Esophagus muscularis mucosa (tissue), 4 donors: ENCODE data around the gene ZNF92. TPM values are rescaled to one million over a fixed set of nuclear protein-coding genes. Genes with fewer than 3 reads are reported as not detected.
"Not testable (repeated sequence)": the region's sequence is repeated elsewhere in the genome, so short reads cannot be mapped to it uniquely, and the experiment has no call there.

ENCODE experiments used
- DNase-seq: peaks from one replicate; pipeline ENCODE4 v3.0.0-alpha.2; 2017; ENCODE audit errors: extremely low spot score
- H3K27ac ChIP-seq, 4 donors: fragments of 200-600 bp; sonication (generic); replicated peaks in 1 of 4; 1 replicate in 3 of 4; 2 replicates in 1 of 4; pipeline ENCODE4 v1.5.1; 2016 to 2019; ENCODE audit warnings: mild to moderate bottlenecking in 1 of 4
- H3K27me3 ChIP-seq, 4 donors: fragments of 200-600 bp; sonication (generic); one replicate each; pipeline versions ENCODE4 v1.5.1 to v1.6.0; 2016 to 2019
- H3K36me3 ChIP-seq, 4 donors: fragments of 200-600 bp; sonication (generic); one replicate each; pipeline ENCODE4 v1.5.1; 2016 to 2019
- H3K4me1 ChIP-seq, 4 donors: fragments of 200-600 bp; sonication (generic); one replicate each; pipeline ENCODE4 v1.5.1; 2016 to 2019
- H3K4me3 ChIP-seq, 4 donors: fragments of 200-600 bp; sonication (generic); 1 replicate in 2 of 4; 2 replicates in 2 of 4; pipeline ENCODE4 v1.5.1; 2016 to 2019; ENCODE audit warnings: mild to moderate bottlenecking in 4 of 4, moderate library complexity in 1 of 4
- H3K9me3 ChIP-seq, 4 donors: fragments of 200-600 bp; sonication (generic); 1 replicate in 3 of 4; 2 replicates in 1 of 4; pipeline ENCODE4 v1.5.1; 2016 to 2019
- EP300 ChIP-seq: sonication (generic); formaldehyde crosslinking; IDR thresholded peaks from one replicate; pipeline ENCODE4 v1.6.1; 2017; ENCODE audit warnings: antibody characterized with exemption
- POLR2A ChIP-seq: fragments of 450-650 bp; IDR thresholded peaks from one replicate; pipeline ENCODE4 v1.6.1; 2017; ENCODE audit warnings: antibody characterized with exemption, moderate library complexity, mild to moderate bottlenecking, low read depth
- POLR2AphosphoS5 ChIP-seq, 2 donors: sonication (generic); formaldehyde crosslinking; IDR thresholded peaks; one replicate each; pipeline ENCODE4 v1.6.1; 2017; ENCODE audit warnings: antibody characterized with exemption in 2 of 2
- WGBS: methylation state at CpG from one replicate; pipeline ENCODE4 v1.1.5; 2018; 5-methylcytosine and 5-hydroxymethylcytosine counted together
- intact Hi-C: fragments of 100-400 bp; cut with DNase I; formaldehyde crosslinking; loops from one replicate; pipeline ENCODE4 v1.15.1; 2023
- total RNA-seq, 4 donors: library from RNA; depleted of rRNA; stranded (reverse); fragments of >200 nt; gene quantifications; one replicate each; pipeline versions ENCODE4 v1.1.0 to v1.2.1, GENCODE V29; 2016
- TF ChIP-seq, protein P1 (sequence below), 3 experiments: fragments of 200-600 bp in 2 of 3; fragments of 450-650 bp in 1 of 3; sonication (generic) in 2 of 3; IDR thresholded peaks; one replicate each; pipeline ENCODE4 v1.5.1; 2017 to 2019; ENCODE audit warnings: antibody characterized with exemption in 3 of 3, mild to moderate bottlenecking in 2 of 3, moderate library complexity in 1 of 3

Gene ZNF92
- total RNA-seq, 4 donors from 2014 or later = 3.2 to 5.1 (median 3.7) TPM

GRCh38 chr7:65342723-65343629 is 30.7 kb upstream of the ZNF92 start:
- Histone ChIP-seq H3K4me1 (no peaks in the 10 kb centered on the region), H3K9me3 (peaks cover 0 to 6% (median 3%) of the 10 kb centered on the region in 4 donors), H3K36me3 (no peaks in the 10 kb centered on the region), H3K27me3 (no peaks in the 10 kb centered on the region), H3K27ac (no peak overlapping the region), H3K4me3 (no peak overlapping the region)
- TF ChIP-seq POLR2AphosphoS5 (IDR thresholded peaks at IDR 0.05) (no peak), POLR2A (no peak), EP300 (no peak)
- TF ChIP-seq, protein P1, sequence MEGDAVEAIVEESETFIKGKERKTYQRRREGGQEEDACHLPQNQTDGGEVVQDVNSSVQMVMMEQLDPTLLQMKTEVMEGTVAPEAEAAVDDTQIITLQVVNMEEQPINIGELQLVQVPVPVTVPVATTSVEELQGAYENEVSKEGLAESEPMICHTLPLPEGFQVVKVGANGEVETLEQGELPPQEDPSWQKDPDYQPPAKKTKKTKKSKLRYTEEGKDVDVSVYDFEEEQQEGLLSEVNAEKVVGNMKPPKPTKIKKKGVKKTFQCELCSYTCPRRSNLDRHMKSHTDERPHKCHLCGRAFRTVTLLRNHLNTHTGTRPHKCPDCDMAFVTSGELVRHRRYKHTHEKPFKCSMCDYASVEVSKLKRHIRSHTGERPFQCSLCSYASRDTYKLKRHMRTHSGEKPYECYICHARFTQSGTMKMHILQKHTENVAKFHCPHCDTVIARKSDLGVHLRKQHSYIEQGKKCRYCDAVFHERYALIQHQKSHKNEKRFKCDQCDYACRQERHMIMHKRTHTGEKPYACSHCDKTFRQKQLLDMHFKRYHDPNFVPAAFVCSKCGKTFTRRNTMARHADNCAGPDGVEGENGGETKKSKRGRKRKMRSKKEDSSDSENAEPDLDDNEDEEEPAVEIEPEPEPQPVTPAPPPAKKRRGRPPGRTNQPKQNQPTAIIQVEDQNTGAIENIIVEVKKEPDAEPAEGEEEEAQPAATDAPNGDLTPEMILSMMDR (IDR thresholded peaks at IDR 0.05) = no peak
- WGBS = 84% methylated on average over 4 of the region's 4 CpGs
- no peak for DNase-seq
- intact Hi-C loops = no loop called here

- H3K4me3 ChIP-seq, H3K36me3 ChIP-seq, H3K27ac ChIP-seq, H3K4me1 ChIP-seq, DNase-seq, H3K27me3 ChIP-seq, intact Hi-C loops, H3K9me3 ChIP-seq: not testable (repeated sequence)
- WGBS = 93% methylated on average over 4 of the region's 4 CpGs
Observed at GRCh38 chr7:65344541-65344940, 29.1 kb upstream of the ZNF92 start.

DNA sequence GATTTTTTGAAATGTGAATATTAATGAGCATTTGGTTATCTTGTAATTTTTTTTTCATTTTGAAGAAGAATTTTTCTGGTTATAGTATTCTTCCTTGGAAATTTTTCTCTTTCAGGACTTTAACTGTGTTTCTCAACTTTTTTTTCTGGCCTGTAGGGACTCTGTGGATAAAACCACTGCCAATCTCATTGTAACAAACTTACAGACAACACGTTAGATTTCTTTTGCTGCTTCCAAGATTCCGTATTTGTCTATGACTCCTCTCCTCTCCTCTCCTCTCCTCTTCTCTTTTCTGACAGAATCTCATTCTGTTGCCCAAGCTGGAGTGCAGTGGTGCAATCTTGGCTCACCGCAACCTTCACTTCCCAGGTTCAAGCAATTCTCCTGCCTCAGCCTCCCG is 19.4 kb upstream of the ZNF92 start:
- no peaks in the 10 kb centered on the region for H3K9me3 ChIP-seq
- TF ChIP-seq EP300 = no peak
- TF ChIP-seq POLR2AphosphoS5 (IDR thresholded peaks at IDR 0.05) = no peak
- TF ChIP-seq, protein P1 (IDR thresholded peaks at IDR 0.05) = no peak
- TF ChIP-seq POLR2A = no peak
- no peak overlapping the region for H3K4me3 ChIP-seq
- intact Hi-C loops = no loop called here
- WGBS = 93% methylated on average over 4 of the region's 4 CpGs
- H3K27me3 ChIP-seq = no peaks in the 10 kb centered on the region
- no peaks in the 10 kb centered on the region for H3K4me1 ChIP-seq
- DNase-seq = no peak
- no peaks in the 10 kb centered on the region for H3K36me3 ChIP-seq
- H3K27ac ChIP-seq = no peak overlapping the region

DNA sequence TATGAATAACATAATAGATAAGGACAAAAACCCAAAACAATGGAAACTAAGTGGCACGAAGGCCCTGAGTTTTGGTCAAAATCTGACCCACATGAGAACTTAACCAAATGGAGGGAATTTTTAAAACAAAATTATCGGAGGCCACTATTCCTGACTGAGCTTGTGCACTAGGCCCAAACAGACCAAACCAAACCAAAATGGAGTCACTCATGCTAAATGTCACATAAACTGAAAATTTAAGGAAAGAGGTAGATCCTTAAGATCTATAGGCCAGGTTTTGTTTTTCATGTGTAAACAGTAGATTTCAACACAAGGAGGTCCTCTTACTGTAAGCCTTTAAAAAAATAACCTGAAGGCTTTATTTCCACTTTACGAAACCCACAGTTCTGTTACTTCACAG is 3.8 kb upstream of the ZNF92 start:
- no peak for TF ChIP-seq POLR2A
- Histone ChIP-seq H3K27ac (no peak overlapping the region), H3K4me1 (peaks cover 7 to 12% (median 11%) of the 10 kb centered on the region in 4 donors), H3K27me3 (no peaks in the 10 kb centered on the region), H3K36me3 (no peaks in the 10 kb centered on the region), H3K9me3 (no peaks in the 10 kb centered on the region), H3K4me3 (no peak overlapping the region)
- WGBS = 94% methylated on average over 3 of the region's 3 CpGs
- intact Hi-C loops = no loop called here
- no peak for DNase-seq

DNA sequence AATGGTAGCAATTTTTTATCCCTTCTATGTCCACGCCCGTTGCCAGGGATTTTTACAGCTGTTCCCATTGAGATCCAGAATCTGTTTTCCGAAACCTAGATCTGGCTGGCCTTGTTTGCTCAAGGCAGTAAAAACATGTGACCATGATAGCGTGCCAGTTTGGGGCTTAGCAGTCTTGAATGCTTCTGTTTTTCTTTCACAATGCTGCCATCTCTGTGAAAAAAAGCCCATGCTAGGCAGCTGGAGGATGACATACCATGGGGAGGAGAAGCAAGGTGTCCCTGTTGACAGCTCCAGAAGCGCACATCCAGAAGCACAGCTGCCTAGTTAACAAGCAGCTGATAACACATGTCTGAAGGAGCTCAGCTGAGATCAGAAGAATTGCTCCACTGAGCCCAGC is 2.2 kb upstream of the ZNF92 start:
- no peak for TF ChIP-seq POLR2A
- TF ChIP-seq, protein P1 (IDR thresholded peaks at IDR 0.05) = no peak
- TF ChIP-seq POLR2AphosphoS5 (IDR thresholded peaks at IDR 0.05) = no peak
- no peak for TF ChIP-seq EP300
- Histone ChIP-seq H3K27ac (no peak overlapping the region), H3K4me3 (no peak overlapping the region), H3K9me3 (no peaks in the 10 kb centered on the region), H3K36me3 (peaks cover 0 to 4% (median 0%) of the 10 kb centered on the region in 4 donors), H3K4me1 (peaks cover 15 to 27% (median 24%) of the 10 kb centered on the region in 4 donors), H3K27me3 (no peaks in the 10 kb centered on the region)
- intact Hi-C loops = no loop called here
- 86% methylated on average over 5 of the region's 5 CpGs for WGBS
- DNase-seq = no peak
